Epithelial cell of proximal tubule (primary cell): ENCODE results near the gene UBA52. TPM values are rescaled to one million over a fixed set of nuclear protein-coding genes. Genes with fewer than 3 reads are reported as not detected.

Experiments used
- DNase-seq: peaks from one replicate; pipeline ENCODE4 v3.0.0-alpha.2; 2011; ENCODE audit warnings: low read depth
- H3K4me3 ChIP-seq: 2 replicates; pipeline ENCODE4 v1.5.1; 2011; ENCODE audit warnings: low read depth, mild to moderate bottlenecking, low read length
- total RNA-seq: library from RNA; depleted of rRNA; stranded (reverse); fragments of >200 nt; gene quantifications from 2 replicates; pipeline ENCODE4 v1.2.3, GENCODE V29; 2015
- TF ChIP-seq, protein P1 (sequence below): conservative IDR thresholded peaks from 2 replicates; pipeline ENCODE4 v1.5.1; 2012; ENCODE audit warnings: low read depth, mild to moderate bottlenecking, low read length

Gene UBA52
- total RNA-seq, 1 donor from 2014 or later, result 1,698 TPM

DNA sequence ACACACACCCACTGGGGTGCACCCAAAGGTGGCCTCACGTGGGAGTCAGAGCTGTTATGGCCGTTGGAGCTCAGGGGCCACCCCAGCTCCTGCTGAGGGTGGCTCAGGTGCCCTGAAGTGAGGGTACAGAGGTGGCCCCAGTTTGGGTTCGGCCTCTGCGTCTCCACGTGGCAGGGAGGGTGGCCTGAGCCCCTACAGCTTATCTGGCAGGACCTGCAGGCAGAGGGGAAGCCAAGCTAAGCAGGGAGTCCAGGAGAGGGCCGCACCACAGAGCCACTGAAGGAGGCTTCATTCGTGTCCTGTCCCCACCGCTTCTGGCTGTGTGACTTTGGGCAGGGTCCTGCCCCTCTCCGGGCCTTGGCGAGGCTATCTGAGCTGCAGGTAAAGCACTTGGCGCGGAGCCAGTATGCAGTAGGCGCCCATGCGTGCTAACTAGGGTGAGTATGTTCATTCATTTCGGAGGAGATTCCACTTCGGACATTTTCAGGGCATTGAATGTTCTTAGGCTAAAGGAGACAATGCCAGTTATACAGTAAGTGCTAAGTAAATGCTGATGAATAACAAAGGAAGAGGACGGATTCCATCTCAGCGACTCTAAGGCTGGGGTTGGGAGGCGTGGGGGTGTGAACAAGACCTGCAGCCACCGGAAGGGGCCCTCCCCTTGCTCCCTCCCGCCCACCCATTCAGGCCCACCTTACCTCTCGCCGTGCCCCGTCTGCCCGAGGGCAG, 21.9 kb downstream of the UBA52 start:
- TF ChIP-seq, protein P1, sequence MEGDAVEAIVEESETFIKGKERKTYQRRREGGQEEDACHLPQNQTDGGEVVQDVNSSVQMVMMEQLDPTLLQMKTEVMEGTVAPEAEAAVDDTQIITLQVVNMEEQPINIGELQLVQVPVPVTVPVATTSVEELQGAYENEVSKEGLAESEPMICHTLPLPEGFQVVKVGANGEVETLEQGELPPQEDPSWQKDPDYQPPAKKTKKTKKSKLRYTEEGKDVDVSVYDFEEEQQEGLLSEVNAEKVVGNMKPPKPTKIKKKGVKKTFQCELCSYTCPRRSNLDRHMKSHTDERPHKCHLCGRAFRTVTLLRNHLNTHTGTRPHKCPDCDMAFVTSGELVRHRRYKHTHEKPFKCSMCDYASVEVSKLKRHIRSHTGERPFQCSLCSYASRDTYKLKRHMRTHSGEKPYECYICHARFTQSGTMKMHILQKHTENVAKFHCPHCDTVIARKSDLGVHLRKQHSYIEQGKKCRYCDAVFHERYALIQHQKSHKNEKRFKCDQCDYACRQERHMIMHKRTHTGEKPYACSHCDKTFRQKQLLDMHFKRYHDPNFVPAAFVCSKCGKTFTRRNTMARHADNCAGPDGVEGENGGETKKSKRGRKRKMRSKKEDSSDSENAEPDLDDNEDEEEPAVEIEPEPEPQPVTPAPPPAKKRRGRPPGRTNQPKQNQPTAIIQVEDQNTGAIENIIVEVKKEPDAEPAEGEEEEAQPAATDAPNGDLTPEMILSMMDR, result no peak
- DNase-seq, result no peak
- H3K4me3 ChIP-seq, result peak overlapping the region; percentile 46

DNA sequence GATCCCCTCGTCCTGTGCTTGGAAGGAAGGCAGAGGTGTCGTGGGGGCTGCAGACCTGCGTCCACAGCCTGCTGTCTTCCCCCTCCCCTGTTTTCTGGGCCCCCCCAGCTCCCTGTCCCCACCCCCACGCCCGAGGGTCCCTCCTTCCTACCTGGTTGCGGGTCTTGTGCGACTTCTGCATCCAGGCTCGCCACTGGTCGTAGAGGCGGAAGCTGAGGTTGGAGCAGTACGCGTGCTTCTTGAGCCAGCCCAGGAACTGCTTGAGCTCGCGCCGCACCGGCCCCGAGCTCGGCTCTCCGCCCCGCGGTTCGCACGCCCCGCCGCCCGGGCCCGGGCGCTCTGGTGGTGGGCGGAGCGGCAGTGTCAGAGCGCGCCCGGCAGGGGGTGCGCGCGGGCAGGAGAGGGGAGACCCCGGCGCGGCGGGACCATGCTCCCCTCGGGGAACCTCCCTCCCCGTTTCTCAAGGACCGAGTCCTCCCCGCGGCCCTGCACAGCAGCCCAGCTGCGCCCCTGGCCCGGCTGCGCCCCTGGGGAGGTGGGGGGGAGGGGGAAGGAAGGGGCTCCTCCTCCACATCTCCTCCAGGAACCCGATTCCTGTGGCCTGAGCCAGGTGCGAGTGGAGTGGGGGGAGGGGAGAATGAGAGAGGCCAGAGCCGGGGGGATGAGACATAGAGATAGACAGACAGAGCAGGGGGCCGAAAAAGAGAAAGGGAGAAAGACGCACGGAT, 22.6 kb downstream of the UBA52 start:
- DNase-seq, result no peak
- TF ChIP-seq, protein P1, result peak; percentile 62
- peak overlapping the region; percentile 46 for H3K4me3 ChIP-seq

DNA sequence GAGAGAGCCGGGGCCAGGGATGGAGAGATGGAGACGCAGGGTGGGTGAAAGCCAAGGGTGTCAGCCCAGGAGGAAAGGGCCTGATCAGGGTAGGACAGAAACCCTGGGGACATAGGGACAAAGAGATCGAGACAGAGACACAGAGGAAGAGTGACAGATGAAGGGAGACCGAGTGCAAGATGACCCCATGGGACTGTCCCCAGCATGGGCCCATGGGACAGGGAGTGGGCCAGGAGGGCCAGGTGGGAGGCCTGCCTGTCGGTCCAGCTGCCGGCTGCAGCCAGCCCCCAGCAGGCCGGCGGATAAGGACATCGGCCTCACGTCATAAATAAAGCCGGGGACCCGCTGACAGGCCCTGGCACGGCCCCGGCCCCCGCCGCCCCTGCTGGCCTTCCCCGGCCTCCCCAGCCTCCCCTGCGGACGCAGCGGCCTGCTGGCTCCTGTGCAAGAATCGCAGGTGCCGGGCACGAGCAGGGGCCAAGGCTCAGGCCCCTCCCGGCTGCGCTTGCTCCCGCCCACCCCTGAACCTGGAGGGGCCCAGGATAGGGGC, 23.2 kb downstream of the UBA52 start:
- peak overlapping the region; percentile 46 for H3K4me3 ChIP-seq
- no peak for DNase-seq
- TF ChIP-seq, protein P1, result no peak

DNA sequence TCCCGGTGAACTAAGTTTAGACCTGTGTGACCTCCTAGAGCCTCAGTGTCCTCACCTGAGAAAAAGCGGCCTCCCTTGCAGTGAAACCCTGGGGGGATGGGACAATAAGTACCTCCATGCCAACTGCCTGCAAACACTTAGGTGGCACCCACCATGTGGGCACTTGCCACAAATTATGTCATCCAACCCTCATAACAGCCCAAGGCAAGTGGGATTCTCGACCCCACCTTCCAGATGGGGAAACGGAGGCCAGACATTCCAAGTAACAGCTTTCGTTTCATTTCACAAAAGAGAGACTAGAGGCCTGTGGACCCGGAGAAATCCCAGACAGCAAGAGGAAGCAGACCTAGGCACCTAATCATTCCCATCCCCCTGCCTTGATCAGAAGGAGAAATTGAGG, 23.8 kb downstream of the UBA52 start:
- TF ChIP-seq, protein P1, result no peak
- H3K4me3 ChIP-seq, result no peak overlapping the region
- no peak for DNase-seq

DNA sequence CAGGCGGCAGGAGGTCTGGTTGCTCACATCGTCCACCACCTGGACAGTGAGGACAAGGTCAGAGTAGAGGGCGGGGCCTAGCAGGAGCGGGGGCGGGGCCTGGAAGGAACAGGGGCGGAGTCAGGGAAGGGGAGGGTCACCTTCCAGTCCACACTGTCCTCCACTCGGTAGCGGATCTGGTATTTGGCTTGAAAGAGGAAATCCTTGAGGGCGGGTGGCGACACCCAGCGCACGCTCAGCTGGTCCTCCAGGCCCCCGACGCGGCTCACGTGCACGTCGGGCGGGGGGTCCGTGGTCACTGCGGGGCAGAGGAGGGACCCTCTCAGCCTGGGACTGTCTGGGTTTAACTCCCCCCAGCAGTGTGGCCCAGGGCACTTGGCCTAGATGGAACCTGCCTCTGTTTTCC, 25.1 kb downstream of the UBA52 start:
- TF ChIP-seq, protein P1, result no peak
- H3K4me3 ChIP-seq, result no peak overlapping the region
- no peak for DNase-seq

DNA sequence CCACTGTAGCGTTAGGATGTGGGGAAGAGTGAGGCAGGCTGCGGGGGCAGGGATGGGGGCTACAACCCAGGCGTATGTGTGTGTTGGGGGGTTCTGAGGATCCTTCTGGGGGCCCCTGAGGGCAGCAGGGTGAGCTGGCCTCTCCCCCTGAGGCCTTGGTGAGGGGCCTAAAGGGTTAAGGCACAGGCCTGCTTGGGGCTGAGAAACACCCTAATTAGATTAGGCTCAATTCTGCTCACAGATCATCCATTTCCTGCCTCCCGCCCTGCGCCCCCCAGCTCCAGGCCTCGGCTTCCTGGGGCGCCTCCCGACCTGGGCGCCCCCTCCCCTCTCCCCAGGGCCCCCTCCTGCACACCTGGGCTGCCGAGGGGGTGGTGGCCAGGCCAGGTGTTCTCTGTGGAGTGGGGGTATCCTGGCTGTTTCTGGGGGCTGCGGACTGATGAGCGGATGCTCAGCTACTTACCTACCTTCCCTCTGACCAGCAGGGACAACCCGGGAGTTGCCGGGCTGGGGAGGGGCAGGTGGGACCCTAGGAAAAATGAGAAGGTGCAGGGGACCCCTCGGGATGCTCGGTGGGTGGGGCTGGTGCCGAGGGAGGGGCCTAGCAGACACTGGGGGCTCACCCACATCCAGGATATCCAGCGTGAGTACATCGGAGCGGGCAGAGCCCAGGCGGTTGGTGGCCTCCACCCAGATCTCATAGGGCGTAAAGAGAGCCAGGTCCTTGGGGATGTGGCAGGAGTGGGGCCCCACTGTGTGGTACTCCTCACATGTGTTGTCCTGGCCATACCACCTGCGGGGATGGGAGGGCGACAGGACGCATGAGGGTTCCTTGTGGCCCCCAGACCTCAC, 26.4 kb downstream of the UBA52 start:
- DNase-seq, result no peak
- TF ChIP-seq, protein P1, result no peak
- H3K4me3 ChIP-seq, result no peak overlapping the region
